Measurements from ENCODE around the gene TSHZ2.

The TSHZ2 gene

GRCh38 chr20:53097371-53097770 is 125.2 kb downstream of the TSHZ2 start:
- intact Hi-C loops (cut with DNase I) = no loop called here
- no peak for DNase-seq

- DNase-seq = no peak
- intact Hi-C loops (cut with DNase I) = no loop called here
Observed at GRCh38 chr20:53097791-53098190, 125.6 kb downstream of the TSHZ2 start.

GRCh38 chr20:53098621-53099020 is 126.5 kb downstream of the TSHZ2 start:
- intact Hi-C loops (cut with DNase I) = no loop called here
- no peak for DNase-seq

GRCh38 chr20:53099856-53100255 is 127.7 kb downstream of the TSHZ2 start:
- intact Hi-C loops (cut with DNase I) = no loop called here
- DNase-seq = no peak

GRCh38 chr20:53100476-53100911 is 128.3 kb downstream of the TSHZ2 start:
- DNase-seq = no peak
- intact Hi-C loops (cut with DNase I) = no loop called here

- DNase-seq = no peak
Observed at GRCh38 chr20:53101992-53102760, 130.0 kb downstream of the TSHZ2 start.

GRCh38 chr20:53103124-53103523 is 131.0 kb downstream of the TSHZ2 start:
- intact Hi-C loops (cut with DNase I) = no loop called here
- no peak for DNase-seq

More at GRCh38 chr20:53101992-53102760, 130.0 kb downstream of the TSHZ2 start:
- intact Hi-C loops (cut with DNase I) = no loop called here

- intact Hi-C loops (cut with DNase I) = no loop called here
- DNase-seq = no peak
Observed at GRCh38 chr20:53104884-53105283, 132.7 kb downstream of the TSHZ2 start.

GRCh38 chr20:53116733-53117132 is 144.6 kb downstream of the TSHZ2 start:
- no peak for DNase-seq
- intact Hi-C loops (cut with DNase I) = no loop called here

GRCh38 chr20:53122853-53123252 is 150.7 kb downstream of the TSHZ2 start:
- DNase-seq = no peak
- intact Hi-C loops (cut with DNase I) = no loop called here

GRCh38 chr20:53124075-53124551 is 152.0 kb downstream of the TSHZ2 start:
- DNase-seq = no peak

GRCh38 chr20:53124803-53125202 is 152.6 kb downstream of the TSHZ2 start:
- intact Hi-C loops (cut with DNase I) = no loop called here

More at GRCh38 chr20:53124075-53124551, 152.0 kb downstream of the TSHZ2 start:
- intact Hi-C loops (cut with DNase I) = no loop called here

GRCh38 chr20:53126185-53126584 is 154.0 kb downstream of the TSHZ2 start:
- intact Hi-C loops (cut with DNase I) = no loop called here
- DNase-seq = no peak

More at GRCh38 chr20:53124803-53125202, 152.6 kb downstream of the TSHZ2 start:
- DNase-seq = no peak

GRCh38 chr20:53127027-53127426 is 154.9 kb downstream of the TSHZ2 start:
- intact Hi-C loops (cut with DNase I) = no loop called here
- DNase-seq = no peak

GRCh38 chr20:53128004-53128403 is 155.8 kb downstream of the TSHZ2 start:
- intact Hi-C loops (cut with DNase I) = no loop called here
- no peak for DNase-seq

- intact Hi-C loops (cut with DNase I) = no loop called here
- DNase-seq = no peak
Observed at GRCh38 chr20:53129563-53129962, 157.4 kb downstream of the TSHZ2 start.

- DNase-seq = no peak
- intact Hi-C loops (cut with DNase I) = no loop called here
Observed at GRCh38 chr20:53130795-53131194, 158.6 kb downstream of the TSHZ2 start.

- no peak for DNase-seq
- intact Hi-C loops (cut with DNase I) = no loop called here
Observed at GRCh38 chr20:53133125-53133524, 161.0 kb downstream of the TSHZ2 start.

GRCh38 chr20:53133628-53134027 is 161.5 kb downstream of the TSHZ2 start:
- DNase-seq = no peak
- intact Hi-C loops (cut with DNase I) = no loop called here

- DNase-seq = no peak
- intact Hi-C loops (cut with DNase I) = no loop called here
Observed at GRCh38 chr20:53136473-53136872, 164.3 kb downstream of the TSHZ2 start.

Data from head of caudate nucleus (tissue), 42 donors.